Measurements from ENCODE around the gene TMEM45B. TPM values are rescaled to one million over a fixed set of nuclear protein-coding genes. Genes with fewer than 3 reads are reported as not detected.
A peak's percentile ranks its signal among the peaks of the same experiment; 100 is the strongest.
"Not testable (repeated sequence)": the region's sequence is repeated elsewhere in the genome, so short reads cannot be mapped to it uniquely, and the experiment has no call there.

The TMEM45B gene
- total RNA-seq, 2 experiments from 2014 or later, result 2.1 to 3.1 TPM

DNA sequence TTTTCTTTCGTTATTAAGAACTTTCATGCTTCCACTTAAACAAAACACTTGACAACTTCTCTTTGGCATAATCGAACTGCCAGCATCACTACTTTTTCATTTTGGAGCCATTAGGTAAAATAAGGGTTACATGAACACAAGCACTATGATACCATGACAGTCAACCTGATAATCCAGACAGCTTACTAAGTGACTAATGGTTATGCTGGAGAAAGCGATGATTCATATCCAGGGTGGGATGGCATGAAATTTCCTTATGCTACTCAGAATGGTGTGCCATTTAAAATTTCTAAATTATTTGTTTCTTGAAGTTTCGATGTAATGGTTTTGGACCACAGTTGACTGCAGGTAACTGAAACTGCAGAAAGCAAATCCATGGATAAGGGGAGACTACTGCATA lies 15.6 kb downstream of the TMEM45B start:
- not testable (repeated sequence) for H3K27me3 Mint-ChIP-seq
- peak; percentile 42 for ATAC-seq

DNA sequence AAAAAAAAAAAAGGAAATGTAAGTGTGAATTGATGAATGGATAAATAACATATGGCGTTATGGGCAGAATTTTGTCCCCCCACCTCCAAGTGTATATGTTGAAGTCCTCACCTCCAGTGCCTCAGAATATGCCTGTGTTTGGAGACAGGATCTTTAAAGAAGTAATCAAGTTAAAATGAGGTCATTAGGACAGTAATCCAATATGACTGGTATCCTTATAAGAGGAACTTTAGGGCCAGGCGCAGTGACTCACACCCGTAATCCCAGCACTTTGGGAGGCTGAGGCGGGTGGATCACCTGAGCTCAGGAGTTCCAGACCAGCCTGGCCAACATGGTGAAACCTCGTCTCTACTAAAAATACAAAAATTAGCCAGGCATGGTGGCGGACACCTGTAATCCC lies 17.6 kb downstream of the TMEM45B start:
- H3K27me3 Mint-ChIP-seq; DNase-seq; H3K36me3 Mint-ChIP-seq (ENCODE audit: low read depth); ATAC-seq; H3K9me3 Mint-ChIP-seq (ENCODE audit: low read depth); POLR2A ChIA-PET; intact Hi-C loops (cut with DNase I, micrococcal nuclease); H3K27ac Mint-ChIP-seq; CTCF ChIA-PET; H3K4me3 Mint-ChIP-seq: not testable (repeated sequence)
- H3K4me1 Mint-ChIP-seq, result peaks cover 11% of the 10 kb centered on the region

More for the DNA sequence above, 15.6 kb downstream of the TMEM45B start:
- H3K4me3 Mint-ChIP-seq; H3K9me3 Mint-ChIP-seq (ENCODE audit: low read depth); DNase-seq; CTCF ChIA-PET; POLR2A ChIA-PET; intact Hi-C loops (cut with DNase I, micrococcal nuclease); H3K36me3 Mint-ChIP-seq (ENCODE audit: low read depth); H3K27ac Mint-ChIP-seq: not testable (repeated sequence)
- H3K4me1 Mint-ChIP-seq, result peaks cover 15% of the 10 kb centered on the region

DNA sequence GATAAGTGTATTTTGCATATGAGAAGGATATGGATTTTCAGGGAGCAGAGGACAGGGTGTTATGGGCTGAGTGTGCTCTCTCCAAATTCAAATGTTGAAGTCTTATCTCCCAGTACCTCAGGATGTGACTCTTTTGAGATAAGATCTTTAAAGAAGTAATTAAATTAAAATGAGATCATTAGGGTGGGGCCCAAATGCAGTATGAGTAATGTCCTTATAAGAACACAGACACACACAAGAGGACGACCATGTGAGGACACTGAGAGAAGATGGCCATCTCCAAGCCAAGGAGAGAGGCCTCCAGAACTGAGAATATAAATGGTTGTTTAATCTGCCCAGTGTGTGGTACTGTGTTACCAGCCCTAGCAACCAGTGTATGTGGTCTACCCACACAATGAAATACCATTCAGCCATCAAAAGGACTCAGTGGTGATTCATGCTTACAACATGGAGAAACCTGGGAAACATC lies 20.8 kb downstream of the TMEM45B start:
- H3K27ac Mint-ChIP-seq; POLR2A ChIA-PET; H3K36me3 Mint-ChIP-seq (ENCODE audit: low read depth); CTCF ChIA-PET; DNase-seq; H3K4me3 Mint-ChIP-seq; H3K9me3 Mint-ChIP-seq (ENCODE audit: low read depth); intact Hi-C loops (cut with DNase I, micrococcal nuclease); ATAC-seq; H3K27me3 Mint-ChIP-seq: not testable (repeated sequence)
- peaks cover 13% of the 10 kb centered on the region for H3K4me1 Mint-ChIP-seq

DNA sequence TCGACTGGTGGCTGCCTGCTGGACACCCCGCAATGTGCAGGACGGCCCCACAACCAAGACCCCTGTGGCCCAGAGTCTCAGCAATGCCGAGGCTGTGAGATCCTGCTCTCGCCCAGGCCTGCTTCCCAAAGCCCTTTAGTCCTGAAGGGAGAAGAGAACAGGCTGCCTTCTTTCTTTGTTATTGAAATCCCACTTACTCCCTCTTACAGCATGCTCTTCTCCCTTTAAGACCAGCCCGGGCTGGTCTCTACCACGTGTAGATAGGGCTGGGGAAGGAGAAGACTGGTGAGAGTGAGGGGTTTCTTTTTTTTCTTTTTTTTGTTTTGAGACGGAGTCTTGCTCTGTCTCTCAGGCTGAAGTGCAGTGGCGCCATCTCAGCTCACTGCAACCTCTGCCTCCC lies 21.3 kb downstream of the TMEM45B start:
- H3K4me3 Mint-ChIP-seq, result no peak overlapping the region
- H3K4me1 Mint-ChIP-seq, result peaks cover 16% of the 10 kb centered on the region
- no peaks in the 10 kb centered on the region for H3K27me3 Mint-ChIP-seq
- H3K36me3 Mint-ChIP-seq (ENCODE audit: low read depth), result no peaks in the 10 kb centered on the region
- no peak overlapping the region for H3K27ac Mint-ChIP-seq
- ChIA-PET POLR2A (no interaction called here), CTCF (no interaction called here)
- no peak for ATAC-seq
- no peaks in the 10 kb centered on the region for H3K9me3 Mint-ChIP-seq (ENCODE audit: low read depth)
- DNase-seq, result no peak
- intact Hi-C loops (cut with DNase I, micrococcal nuclease), result no loop called here

DNA sequence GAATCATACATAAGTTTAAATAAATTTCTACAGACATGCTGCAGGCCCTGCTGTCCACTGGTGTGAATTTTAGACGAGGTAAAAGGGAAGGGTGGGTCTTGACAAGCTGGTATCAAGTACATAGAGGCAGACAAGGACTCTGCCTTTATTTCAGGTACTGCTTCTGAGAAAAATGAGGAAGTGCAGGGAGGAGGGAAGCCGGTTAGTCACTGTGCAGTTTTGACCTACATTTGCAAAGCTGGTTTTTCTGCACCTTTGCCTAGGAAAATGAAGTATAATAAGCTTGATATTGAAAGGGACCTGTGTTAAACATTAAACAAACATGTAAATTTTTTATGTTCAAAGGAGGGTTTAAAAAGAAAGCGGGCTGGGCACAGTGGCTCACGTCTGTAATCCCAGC lies 24.6 kb downstream of the TMEM45B start:
- CTCF ChIA-PET, result interaction anchor here (0.9 kb wide), 1 partner anchor 81 kb away, joined by 3 read pairs; no protein-coding TSS in a partner anchor
- H3K27me3 Mint-ChIP-seq, result no peaks in the 10 kb centered on the region
- intact Hi-C loops (cut with DNase I, micrococcal nuclease), result no loop called here

DNA sequence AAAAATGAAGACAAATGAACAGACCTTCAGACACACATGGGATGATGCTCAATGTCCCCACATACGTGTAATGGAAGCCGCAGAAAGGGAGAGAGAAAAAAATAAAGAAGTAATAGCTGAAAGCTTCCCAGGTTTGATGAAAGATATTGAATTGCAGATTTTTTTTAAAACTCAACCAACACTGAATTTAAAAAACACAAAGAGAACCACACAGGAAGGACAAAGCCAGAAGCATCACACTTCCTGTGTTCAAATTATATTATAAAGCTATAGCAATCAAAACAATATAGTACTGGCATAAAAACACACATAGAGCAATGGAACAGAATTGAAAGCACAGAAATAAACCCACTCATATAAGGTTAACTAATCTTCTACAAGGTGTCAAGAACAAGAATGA lies 26.5 kb downstream of the TMEM45B start:
- DNase-seq (no peak), ATAC-seq (no peak)
- Mint-ChIP-seq H3K36me3 (ENCODE audit: low read depth) (no peaks in the 10 kb centered on the region), H3K4me1 (peaks cover 36% of the 10 kb centered on the region), H3K27ac (no peak overlapping the region), H3K27me3 (no peaks in the 10 kb centered on the region), H3K9me3 (ENCODE audit: low read depth) (peaks cover 8% of the 10 kb centered on the region), H3K4me3 (no peak overlapping the region)
- CTCF ChIA-PET, result no interaction called here
- intact Hi-C loops (cut with DNase I, micrococcal nuclease), result no loop called here
- POLR2A ChIA-PET, result no interaction called here

More for the DNA sequence above, 24.6 kb downstream of the TMEM45B start:
- POLR2A ChIA-PET, result no interaction called here
- no peak for DNase-seq
- Mint-ChIP-seq H3K27ac (no peak overlapping the region), H3K9me3 (ENCODE audit: low read depth) (peaks cover 8% of the 10 kb centered on the region), H3K36me3 (ENCODE audit: low read depth) (no peaks in the 10 kb centered on the region), H3K4me3 (no peak overlapping the region), H3K4me1 (peaks cover 23% of the 10 kb centered on the region)
- no peak for ATAC-seq

DNA sequence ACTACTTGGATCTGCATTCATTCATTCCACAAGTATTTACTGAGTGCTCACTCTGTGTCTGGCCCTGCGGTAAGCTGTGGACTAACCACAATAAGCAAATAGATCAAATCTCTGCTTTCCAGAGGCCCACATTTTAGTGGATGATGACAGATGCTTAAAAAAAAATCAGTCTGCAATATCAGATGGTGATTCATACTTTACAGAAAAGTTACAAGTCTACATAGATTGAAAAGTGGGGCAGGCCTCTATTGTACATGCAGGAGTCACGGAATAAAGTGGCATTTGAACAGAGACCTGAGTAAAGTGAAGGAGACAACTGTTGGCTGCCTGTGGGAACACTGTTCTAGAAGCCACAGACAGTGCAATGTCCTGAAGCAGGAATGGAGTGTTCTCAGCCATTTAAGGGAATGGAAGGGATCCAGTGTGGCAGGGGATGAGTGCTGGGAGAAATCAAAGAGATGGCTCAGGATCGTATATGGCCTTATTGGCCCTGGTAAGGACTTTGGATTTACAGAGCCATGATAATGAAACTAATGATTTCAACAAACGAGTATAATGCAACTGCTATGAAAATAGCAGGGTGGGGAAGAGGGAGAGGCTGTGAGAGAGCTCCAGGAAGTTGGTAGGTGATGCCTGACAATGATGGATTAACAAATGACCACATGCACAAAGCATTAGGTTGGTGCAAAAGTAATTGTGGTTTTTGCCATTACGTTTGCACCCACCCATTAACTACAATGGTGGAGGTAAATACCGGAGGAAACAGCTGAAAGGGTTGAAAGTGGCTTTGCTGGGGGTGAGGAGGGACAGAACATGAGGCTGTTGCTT lies 31.1 kb downstream of the TMEM45B start:
- H3K27me3 Mint-ChIP-seq, result no peaks in the 10 kb centered on the region
- no peaks in the 10 kb centered on the region for H3K36me3 Mint-ChIP-seq (ENCODE audit: low read depth)
- peaks cover 8% of the 10 kb centered on the region for H3K9me3 Mint-ChIP-seq (ENCODE audit: low read depth)
- intact Hi-C loops (cut with DNase I, micrococcal nuclease), result no loop called here
- H3K27ac Mint-ChIP-seq, result peak overlapping the region; percentile 69
- ATAC-seq (peak; percentile 85), DNase-seq (peak; percentile 32)
- ChIA-PET POLR2A (no interaction called here), CTCF (interaction anchor here (0.5 to 0.6 kb wide), 3 partner anchors 84 to 1459 kb away, joined by 3 to 4 read pairs (median 3); no protein-coding TSS in a partner anchor)
- H3K4me3 Mint-ChIP-seq, result peak overlapping the region; percentile 26
- peaks cover 25% of the 10 kb centered on the region for H3K4me1 Mint-ChIP-seq

DNA sequence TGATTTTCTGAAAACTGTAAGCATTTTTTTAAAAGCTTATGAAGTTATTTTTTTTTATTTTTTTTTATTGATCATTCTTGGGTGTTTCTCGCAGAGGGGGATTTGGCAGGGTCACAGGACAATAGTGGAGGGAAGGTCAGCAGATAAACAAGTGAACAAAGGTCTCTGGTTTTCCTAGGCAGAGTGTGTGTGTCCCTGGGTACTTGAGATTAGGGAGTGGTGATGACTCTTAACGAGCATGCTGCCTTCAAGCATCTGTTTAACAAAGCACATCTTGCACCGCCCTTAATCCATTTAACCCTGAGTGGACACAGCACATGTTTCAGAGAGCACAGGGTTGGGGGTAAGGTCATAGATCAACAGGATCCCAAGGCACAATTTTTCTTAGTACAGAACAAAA lies 31.7 kb downstream of the TMEM45B start:
- CTCF ChIA-PET, result interaction anchor here (0.6 kb wide), 1 partner anchor 85 kb away, joined by 3 read pairs; no protein-coding TSS in a partner anchor
- H3K4me3 Mint-ChIP-seq; intact Hi-C loops (cut with DNase I, micrococcal nuclease); DNase-seq; H3K27ac Mint-ChIP-seq; ATAC-seq; H3K36me3 Mint-ChIP-seq (ENCODE audit: low read depth); H3K27me3 Mint-ChIP-seq; POLR2A ChIA-PET; H3K9me3 Mint-ChIP-seq (ENCODE audit: low read depth): not testable (repeated sequence)
- H3K4me1 Mint-ChIP-seq, result peaks cover 19% of the 10 kb centered on the region

DNA sequence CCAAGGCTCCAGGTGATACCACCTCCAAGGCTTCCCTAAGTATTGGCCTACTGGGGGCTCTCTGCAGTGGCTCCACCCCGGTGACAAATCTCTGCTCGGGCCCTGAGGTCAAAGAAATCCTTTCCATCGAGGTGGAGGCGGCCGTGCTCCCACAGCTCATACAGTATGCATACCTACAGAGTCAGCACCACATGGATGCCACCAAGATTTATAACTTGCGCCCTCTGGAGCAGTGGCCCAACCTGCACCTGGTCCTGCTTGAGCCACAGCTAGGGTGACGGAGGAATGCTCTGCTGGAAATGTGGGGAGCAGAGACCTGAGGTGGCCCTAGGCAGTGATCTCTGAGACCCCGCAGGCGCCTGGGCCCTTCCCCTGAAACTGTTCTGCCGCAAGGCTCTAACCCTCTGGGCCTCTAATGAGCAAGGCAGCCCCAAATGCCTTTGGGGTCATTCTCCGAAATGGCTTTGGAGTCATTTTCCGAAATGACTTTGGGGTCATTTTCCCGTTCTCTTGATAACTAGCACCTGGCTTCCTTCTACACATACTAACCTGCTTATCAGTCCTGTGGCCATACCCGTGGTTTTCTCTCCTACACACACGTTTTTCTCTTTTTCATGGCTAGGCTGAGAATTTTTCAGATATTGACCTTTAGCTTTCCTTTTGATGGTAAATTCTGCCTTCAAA lies 33.9 kb downstream of the TMEM45B start:
- no peak overlapping the region for H3K27ac Mint-ChIP-seq
- intact Hi-C loops (cut with DNase I, micrococcal nuclease), result no loop called here
- POLR2A ChIA-PET, result no interaction called here

DNA sequence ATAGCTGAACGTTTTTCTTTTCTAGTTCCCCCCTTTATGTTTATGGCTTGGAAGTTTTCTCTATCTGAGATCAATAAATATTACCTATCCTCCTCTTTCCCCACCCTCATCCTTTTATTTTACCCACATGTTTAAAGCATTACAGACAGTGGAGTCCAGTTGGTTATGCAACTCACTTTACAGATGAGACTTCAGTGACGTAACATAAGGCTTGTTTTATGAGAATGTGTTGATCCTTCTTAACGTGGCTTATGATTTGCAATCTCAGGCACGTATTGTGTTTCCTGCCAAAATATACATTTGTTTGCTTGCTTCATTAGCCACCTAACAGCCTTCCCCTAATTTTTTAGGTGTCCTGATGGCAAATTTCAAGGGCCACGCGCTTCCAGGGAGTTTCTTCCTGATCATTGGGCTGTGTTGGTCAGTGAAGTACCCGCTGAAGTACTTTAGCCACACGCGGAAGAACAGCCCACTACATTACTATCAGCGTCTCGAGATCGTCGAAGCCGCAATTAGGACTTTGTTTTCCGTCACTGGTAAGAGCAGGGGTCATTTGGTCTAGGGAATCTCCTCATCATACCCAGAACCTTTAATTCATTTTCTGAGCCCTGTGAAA lies 36.6 kb downstream of the TMEM45B start:
- no peak for ATAC-seq
- no peaks in the 10 kb centered on the region for H3K9me3 Mint-ChIP-seq (ENCODE audit: low read depth)
- no peak overlapping the region for H3K4me3 Mint-ChIP-seq
- H3K36me3 Mint-ChIP-seq (ENCODE audit: low read depth), result no peaks in the 10 kb centered on the region
- DNase-seq, result no peak
- ChIA-PET POLR2A (no interaction called here), CTCF (interaction anchor here (0.6 kb wide), 1 partner anchor 47 kb away, joined by 4 read pairs; no protein-coding TSS in a partner anchor)
- intact Hi-C loops (cut with DNase I, micrococcal nuclease), result no loop called here
- H3K27ac Mint-ChIP-seq, result peak overlapping the region; percentile 89
- no peaks in the 10 kb centered on the region for H3K27me3 Mint-ChIP-seq
- peaks cover 31% of the 10 kb centered on the region for H3K4me1 Mint-ChIP-seq

More for the DNA sequence above, 33.9 kb downstream of the TMEM45B start:
- no peak for ATAC-seq
- CTCF ChIA-PET, result interaction anchor here (0.6 kb wide), 1 partner anchor 12 kb away, joined by 3 read pairs; no protein-coding TSS in a partner anchor
- peaks cover 38% of the 10 kb centered on the region for H3K4me1 Mint-ChIP-seq
- H3K4me3 Mint-ChIP-seq, result no peak overlapping the region
- no peaks in the 10 kb centered on the region for H3K27me3 Mint-ChIP-seq
- no peaks in the 10 kb centered on the region for H3K36me3 Mint-ChIP-seq (ENCODE audit: low read depth)
- no peaks in the 10 kb centered on the region for H3K9me3 Mint-ChIP-seq (ENCODE audit: low read depth)
- DNase-seq, result no peak

DNA sequence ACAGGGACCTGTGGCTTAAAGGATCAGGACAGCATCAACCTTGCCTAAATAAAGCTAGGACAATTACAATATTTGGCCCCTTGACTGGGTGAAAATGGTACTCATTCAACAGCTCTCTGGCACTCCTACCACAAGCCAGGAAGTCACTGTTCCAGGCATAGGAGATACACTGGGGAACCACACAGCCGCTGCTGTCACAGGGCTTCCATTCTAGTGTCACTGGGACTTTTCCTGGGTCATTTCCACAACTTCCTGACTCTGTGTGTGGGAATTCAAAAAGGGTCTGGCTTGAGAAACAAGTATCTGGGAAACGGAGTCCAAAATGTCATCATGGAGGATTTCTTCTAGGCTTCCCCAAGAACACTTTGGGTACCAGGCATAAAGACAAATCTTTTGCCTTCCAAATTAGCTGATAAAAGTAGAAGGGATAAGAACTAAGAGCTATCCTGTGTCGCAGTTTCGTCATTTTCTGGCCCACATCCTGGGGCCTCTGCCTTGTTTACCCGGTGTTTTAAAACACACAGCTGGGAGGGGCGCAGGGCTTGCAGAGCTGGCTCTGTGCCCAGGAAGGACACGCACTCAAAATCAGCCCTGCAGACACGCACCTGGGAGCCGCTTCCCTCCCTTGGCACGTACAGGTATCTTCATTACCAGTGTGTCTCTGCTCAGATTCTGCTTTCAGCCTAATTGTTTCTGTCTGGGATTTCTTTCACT lies 38.0 kb downstream of the TMEM45B start:
- Mint-ChIP-seq H3K36me3 (ENCODE audit: low read depth) (no peaks in the 10 kb centered on the region), H3K4me3 (no peak overlapping the region), H3K27ac (peak overlapping the region; percentile 89), H3K27me3 (no peaks in the 10 kb centered on the region), H3K9me3 (ENCODE audit: low read depth) (no peaks in the 10 kb centered on the region), H3K4me1 (peaks cover 31% of the 10 kb centered on the region)
- ChIA-PET POLR2A (interaction anchor here (1.2 kb wide), 1 partner anchor 225 kb away, joined by 4 read pairs; no protein-coding TSS in a partner anchor), CTCF (interaction anchor here (0.8 kb wide), 1 partner anchor 359 kb away, joined by 3 read pairs; no protein-coding TSS in a partner anchor)
- peak; percentile 89 for ATAC-seq
- DNase-seq, result peak; percentile 76
- intact Hi-C loops (cut with DNase I, micrococcal nuclease), result no loop called here
